ENCODE data around the gene FAM174C.
A peak's percentile ranks its signal among the peaks of the same experiment; 100 is the strongest.

FAM174C gene

GRCh38 chr19:1283207-1283916 is 8.0 kb downstream of the FAM174C start:
- Histone ChIP-seq H3K27me3 (ENCODE audit: insufficient read depth, low read length) (peaks cover 26% of the 10 kb centered on the region), H3K4me3 (ENCODE audit: low read length) (no peak overlapping the region), H3K4me1 (ENCODE audit: insufficient read depth, low read length) (no peaks in the 10 kb centered on the region), H3K9me3 (ENCODE audit: insufficient read depth, low read depth, low read length) (no peaks in the 10 kb centered on the region), H3K9ac (ENCODE audit: low read depth, low read length) (no peak overlapping the region), H3K36me3 (ENCODE audit: insufficient read depth, low read depth, low read length) (peaks cover 5% of the 10 kb centered on the region), H3K27ac (ENCODE audit: low read length) (no peak overlapping the region)

DNA sequence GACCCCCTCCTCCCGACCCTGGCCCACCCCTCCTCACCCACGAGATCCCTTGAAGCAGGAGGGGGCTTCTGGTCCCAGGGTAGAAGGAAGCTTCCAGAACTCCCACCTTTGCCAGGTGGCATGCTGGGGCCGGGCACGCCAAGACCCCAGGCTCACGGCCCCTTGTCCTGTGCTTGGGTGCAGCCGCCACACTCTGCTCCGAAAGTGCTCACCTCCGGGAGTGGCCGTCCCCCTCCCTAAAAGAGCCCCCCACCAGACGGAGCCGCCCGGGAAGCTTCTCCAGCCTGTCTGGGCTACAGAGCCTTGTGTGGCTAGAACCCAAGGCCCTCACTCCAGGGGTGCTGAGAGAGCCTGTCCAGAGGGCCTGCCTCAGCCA is 8.6 kb downstream of the FAM174C start:
- Histone ChIP-seq H3K9me3 (ENCODE audit: insufficient read depth, low read depth, low read length) (no peaks in the 10 kb centered on the region), H3K4me1 (ENCODE audit: insufficient read depth, low read length) (no peaks in the 10 kb centered on the region), H3K9ac (ENCODE audit: low read depth, low read length) (no peak overlapping the region), H3K4me3 (ENCODE audit: low read length) (no peak overlapping the region), H3K27ac (ENCODE audit: low read length) (no peak overlapping the region), H3K27me3 (ENCODE audit: insufficient read depth, low read length) (peaks cover 26% of the 10 kb centered on the region), H3K36me3 (ENCODE audit: insufficient read depth, low read depth, low read length) (peaks cover 4% of the 10 kb centered on the region)

DNA sequence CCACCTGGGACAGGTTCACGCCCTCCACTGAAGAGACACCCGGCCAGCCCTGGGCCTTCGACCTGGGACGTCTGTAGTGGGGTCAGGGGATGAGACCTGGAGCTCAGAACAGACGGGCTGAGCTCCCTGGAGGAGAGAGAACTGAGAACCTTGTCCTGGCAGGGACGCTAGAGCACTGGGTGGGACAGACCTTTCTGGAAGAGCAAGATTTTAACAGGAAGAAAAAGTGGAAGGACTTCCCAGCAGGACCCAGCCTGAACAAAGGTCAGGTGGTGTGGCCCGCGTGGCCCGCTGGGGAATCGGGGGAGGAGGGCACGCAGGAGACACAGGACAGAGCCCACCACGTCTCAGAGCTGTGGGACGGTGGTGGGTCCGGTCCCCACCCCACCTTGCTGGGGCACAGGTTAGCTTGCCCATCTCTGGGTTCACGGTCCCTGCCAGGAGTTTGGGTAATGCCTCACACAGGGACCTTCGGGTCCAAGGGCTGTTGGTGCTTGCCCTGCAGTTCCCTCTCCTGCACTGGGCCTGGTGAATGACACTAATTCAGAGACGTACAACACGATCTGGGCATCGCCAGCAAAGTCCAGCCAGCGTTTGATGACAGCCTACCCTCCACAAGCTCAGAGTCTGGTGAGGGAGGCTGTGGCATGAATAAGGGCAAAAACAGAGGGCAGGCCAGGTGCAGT is 9.1 kb downstream of the FAM174C start:
- Histone ChIP-seq H3K36me3 (ENCODE audit: insufficient read depth, low read depth, low read length) (no peaks in the 10 kb centered on the region; the same call in 1 of the 2 replicates), H3K27ac (ENCODE audit: low read length) (no peak overlapping the region), H3K27me3 (ENCODE audit: insufficient read depth, low read length) (peaks cover 26% of the 10 kb centered on the region), H3K4me3 (ENCODE audit: low read length) (no peak overlapping the region), H3K4me1 (ENCODE audit: insufficient read depth, low read length) (no peaks in the 10 kb centered on the region), H3K9me3 (ENCODE audit: insufficient read depth, low read depth, low read length) (no peaks in the 10 kb centered on the region), H3K9ac (ENCODE audit: low read depth, low read length) (no peak overlapping the region)

DNA sequence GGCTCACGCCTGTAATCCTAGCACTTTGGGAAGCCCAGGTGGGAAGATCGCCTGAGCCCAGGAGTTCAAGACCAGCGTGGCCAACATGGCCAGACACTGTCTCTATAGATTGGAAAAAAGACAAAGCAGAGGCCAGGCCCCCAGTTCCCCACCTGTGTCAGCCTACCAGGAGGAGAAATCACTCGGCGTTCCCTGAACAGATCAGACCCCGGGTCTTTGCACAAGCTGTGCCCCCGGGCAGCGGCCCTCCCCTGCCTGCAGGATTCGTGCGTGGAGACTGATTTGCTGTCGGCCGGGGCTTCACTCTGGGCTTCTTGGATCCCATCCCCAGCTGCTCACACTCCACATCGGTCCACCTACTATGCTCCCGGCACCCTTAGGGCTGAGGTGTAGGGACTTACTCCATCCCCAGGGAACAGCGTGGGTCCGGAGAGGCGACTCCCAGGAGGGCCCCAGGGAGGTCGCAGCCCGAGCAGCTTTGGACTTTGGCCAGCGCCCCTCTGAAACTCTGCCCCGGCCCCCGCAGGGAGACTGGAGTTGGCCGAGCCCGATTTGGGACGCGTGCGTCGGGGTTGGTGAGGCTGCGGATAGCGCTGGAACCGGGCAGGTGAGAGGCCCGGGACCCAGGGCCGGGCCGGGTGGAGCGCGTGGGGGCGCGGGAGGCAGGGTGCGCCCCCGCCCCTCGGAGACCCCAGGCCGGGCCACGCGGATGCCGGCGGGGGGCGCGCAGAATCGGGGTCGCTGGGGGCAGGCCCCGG is 9.8 kb downstream of the FAM174C start:
- Histone ChIP-seq H3K27me3 (ENCODE audit: insufficient read depth, low read length) (peaks cover 26% of the 10 kb centered on the region), H3K4me1 (ENCODE audit: insufficient read depth, low read length) (no peaks in the 10 kb centered on the region), H3K36me3 (ENCODE audit: insufficient read depth, low read depth, low read length) (no peaks in the 10 kb centered on the region; the same call in 1 of the 2 replicates), H3K9ac (ENCODE audit: low read depth, low read length) (no peak overlapping the region), H3K27ac (ENCODE audit: low read length) (no peak overlapping the region), H3K4me3 (ENCODE audit: low read length) (peak overlapping the region; percentile 49; the same call in 1 of the 2 replicates), H3K9me3 (ENCODE audit: insufficient read depth, low read depth, low read length) (no peaks in the 10 kb centered on the region)

- H3K27ac ChIP-seq (ENCODE audit: low read length), result no peak within 1 kb of the TSS
- no peaks in the 10 kb centered on the region for H3K36me3 ChIP-seq (ENCODE audit: insufficient read depth, low read depth, low read length)
- no peaks in the 10 kb centered on the region for H3K4me1 ChIP-seq (ENCODE audit: insufficient read depth, low read length)
- peak within 1 kb of the TSS; percentile 57 for H3K4me3 ChIP-seq (ENCODE audit: low read length)
- H3K27me3 ChIP-seq (ENCODE audit: insufficient read depth, low read length), result peaks cover 26% of the 10 kb centered on the region
- H3K9ac ChIP-seq (ENCODE audit: low read depth, low read length), result peak within 1 kb of the TSS; percentile 48; the same call in 1 of the 2 replicates
- no peaks in the 10 kb centered on the region for H3K9me3 ChIP-seq (ENCODE audit: insufficient read depth, low read depth, low read length)
Observed at GRCh38 chr19:1285737-1286360, 10.5 kb downstream of the FAM174C start, which contains the start of gene EFNA2. Gene EFNA2, plus strand, starts transcription at chr19:1285873. Its CDS starts 296 bp downstream, at chr19:1286169.

- no peak overlapping the region for H3K27ac ChIP-seq (ENCODE audit: low read length)
- no peaks in the 10 kb centered on the region for H3K36me3 ChIP-seq (ENCODE audit: insufficient read depth, low read depth, low read length)
- no peaks in the 10 kb centered on the region for H3K4me1 ChIP-seq (ENCODE audit: insufficient read depth, low read length)
- H3K4me3 ChIP-seq (ENCODE audit: low read length), result peak overlapping the region; percentile 57
- no peaks in the 10 kb centered on the region for H3K9me3 ChIP-seq (ENCODE audit: insufficient read depth, low read depth, low read length)
- peak overlapping the region; percentile 48; the same call in 1 of the 2 replicates for H3K9ac ChIP-seq (ENCODE audit: low read depth, low read length)
- H3K27me3 ChIP-seq (ENCODE audit: insufficient read depth, low read length), result peaks cover 26% of the 10 kb centered on the region
Observed at GRCh38 chr19:1286487-1287353, 11.4 kb downstream of the FAM174C start.

- H3K9me3 ChIP-seq (ENCODE audit: insufficient read depth, low read depth, low read length), result no peaks in the 10 kb centered on the region
- H3K4me1 ChIP-seq (ENCODE audit: insufficient read depth, low read length), result no peaks in the 10 kb centered on the region
- H3K9ac ChIP-seq (ENCODE audit: low read depth, low read length), result no peak overlapping the region
- H3K4me3 ChIP-seq (ENCODE audit: low read length), result no peak overlapping the region
- H3K27ac ChIP-seq (ENCODE audit: low read length), result no peak overlapping the region
- no peaks in the 10 kb centered on the region for H3K36me3 ChIP-seq (ENCODE audit: insufficient read depth, low read depth, low read length)
- peaks cover 26% of the 10 kb centered on the region for H3K27me3 ChIP-seq (ENCODE audit: insufficient read depth, low read length)
Observed at GRCh38 chr19:1287354-1288225, 12.3 kb downstream of the FAM174C start.

GRCh38 chr19:1288226-1288612 is 12.9 kb downstream of the FAM174C start:
- Histone ChIP-seq H3K27me3 (ENCODE audit: insufficient read depth, low read length) (peaks cover 26% of the 10 kb centered on the region), H3K36me3 (ENCODE audit: insufficient read depth, low read depth, low read length) (no peaks in the 10 kb centered on the region), H3K9ac (ENCODE audit: low read depth, low read length) (no peak overlapping the region), H3K4me1 (ENCODE audit: insufficient read depth, low read length) (no peaks in the 10 kb centered on the region), H3K9me3 (ENCODE audit: insufficient read depth, low read depth, low read length) (no peaks in the 10 kb centered on the region), H3K4me3 (ENCODE audit: low read length) (no peak overlapping the region), H3K27ac (ENCODE audit: low read length) (no peak overlapping the region)

DNA sequence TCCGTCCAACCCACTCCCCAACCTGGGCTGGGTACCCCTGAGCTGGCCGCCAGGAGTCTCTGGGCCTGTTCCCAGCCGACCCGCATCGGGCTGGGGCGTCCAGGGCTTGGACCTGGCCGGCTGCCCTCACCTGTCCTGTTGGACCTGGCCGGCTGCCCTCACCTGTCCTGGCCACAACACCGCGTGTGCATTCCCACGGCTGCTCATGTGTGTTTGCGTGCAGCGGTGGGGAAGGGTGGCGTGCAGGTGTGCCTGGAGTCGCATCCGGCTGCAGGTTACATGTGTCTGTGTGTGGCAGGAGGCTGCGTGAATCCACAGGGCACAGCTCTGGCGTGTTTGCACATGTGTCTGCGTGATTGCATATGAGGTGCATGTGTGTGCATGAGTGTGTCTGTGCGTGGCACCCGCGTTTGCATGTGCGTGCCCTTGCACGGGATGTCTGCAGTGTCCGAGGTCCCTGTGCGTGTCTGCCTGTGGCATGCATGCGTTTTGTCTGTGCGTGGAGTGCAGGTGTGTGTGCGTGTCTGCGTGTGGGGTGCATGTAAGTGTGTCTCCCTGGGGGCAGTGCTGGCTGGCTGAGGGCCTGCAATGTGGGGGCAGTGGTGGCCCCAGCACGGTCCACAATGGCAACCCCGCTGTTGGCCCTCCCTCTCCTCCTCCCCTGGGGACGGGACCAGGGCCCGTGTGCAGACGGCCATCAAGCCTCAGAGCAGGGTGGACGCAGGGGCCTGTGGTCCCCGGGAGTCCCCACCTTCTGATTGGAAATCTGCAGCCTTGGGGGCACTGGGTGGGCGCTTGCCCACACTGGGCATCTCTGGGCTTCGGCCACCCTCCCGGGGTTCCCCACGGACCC is 13.7 kb downstream of the FAM174C start:
- peaks cover 21% of the 10 kb centered on the region for H3K27me3 ChIP-seq (ENCODE audit: insufficient read depth, low read length)

DNA sequence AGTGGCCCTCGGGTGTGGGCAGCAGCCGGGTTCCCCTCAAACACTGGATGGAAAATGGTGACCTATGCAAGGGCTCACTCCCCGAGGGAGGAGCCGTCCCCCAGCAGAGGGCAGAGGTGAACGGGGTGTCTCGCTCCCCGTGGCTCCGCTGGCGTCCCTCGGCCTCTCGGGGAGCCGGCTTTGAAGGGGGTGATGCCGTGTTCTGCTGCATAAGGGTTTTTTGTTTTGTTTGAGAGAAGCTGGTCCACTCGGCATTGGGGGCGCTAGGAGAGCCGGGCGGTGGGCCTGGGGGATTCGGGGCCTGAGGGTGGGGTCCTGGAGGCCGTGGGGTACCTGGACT is 14.3 kb downstream of the FAM174C start:
- H3K4me1 ChIP-seq (ENCODE audit: insufficient read depth, low read length), result no peaks in the 10 kb centered on the region
- no peak overlapping the region for H3K9ac ChIP-seq (ENCODE audit: low read depth, low read length)
- no peak overlapping the region for H3K27ac ChIP-seq (ENCODE audit: low read length)
- no peaks in the 10 kb centered on the region for H3K9me3 ChIP-seq (ENCODE audit: insufficient read depth, low read depth, low read length)
- peaks cover 20% of the 10 kb centered on the region for H3K27me3 ChIP-seq (ENCODE audit: insufficient read depth, low read length)
- H3K36me3 ChIP-seq (ENCODE audit: insufficient read depth, low read depth, low read length), result no peaks in the 10 kb centered on the region
- H3K4me3 ChIP-seq (ENCODE audit: low read length), result no peak overlapping the region

More for the DNA sequence above, 13.7 kb downstream of the FAM174C start:
- no peaks in the 10 kb centered on the region for H3K9me3 ChIP-seq (ENCODE audit: insufficient read depth, low read depth, low read length)
- no peak overlapping the region for H3K9ac ChIP-seq (ENCODE audit: low read depth, low read length)
- no peak overlapping the region for H3K4me3 ChIP-seq (ENCODE audit: low read length)
- H3K4me1 ChIP-seq (ENCODE audit: insufficient read depth, low read length), result no peaks in the 10 kb centered on the region
- H3K27ac ChIP-seq (ENCODE audit: low read length), result no peak overlapping the region
- no peaks in the 10 kb centered on the region for H3K36me3 ChIP-seq (ENCODE audit: insufficient read depth, low read depth, low read length)

Measured in iPS-20b (cell line).